Posterior vena cava (tissue), 2 donors: Measurements from ENCODE around the gene PHF1. TPM values are rescaled to one million over a fixed set of nuclear protein-coding genes. Genes with fewer than 3 reads are reported as not detected.
"Not testable (repeated sequence)": the region's sequence is repeated elsewhere in the genome, so short reads cannot be mapped to it uniquely, and the experiment has no call there.

ENCODE experiments used
- DNase-seq: peaks from one replicate; pipeline ENCODE4 v3.0.0-alpha.2; 2020; ENCODE audit warnings: low spot score
- intact Hi-C, 2 donors: fragments of 100-400 bp; cut with DNase I; formaldehyde crosslinking; loops; one replicate each; pipeline versions ENCODE4 v1.14.1 to v1.14.2; 2022 to 2023
- total RNA-seq, 2 donors: library from RNA; stranded (reverse); fragmentation: NEBNext Ultra II Directional; extraction: Animal tissue kit (Norgen Biotek cat#: 25700); gene quantifications; one replicate each; pipeline ENCODE4 v1.2.1, GENCODE V29; 2021
- donor health status: DM: yes; HTN: yes; CAD: no.
- donor health status: DM: yes; HTN: yes; CAD: no.

The PHF1 gene
- total RNA-seq, 2 donors from 2014 or later = 46.3 to 67.6 TPM

GRCh38 chr6:33390173-33390572 is 20.6 kb upstream of the PHF1 start:
- intact Hi-C loops = no loop called here
- DNase-seq = no peak

DNA sequence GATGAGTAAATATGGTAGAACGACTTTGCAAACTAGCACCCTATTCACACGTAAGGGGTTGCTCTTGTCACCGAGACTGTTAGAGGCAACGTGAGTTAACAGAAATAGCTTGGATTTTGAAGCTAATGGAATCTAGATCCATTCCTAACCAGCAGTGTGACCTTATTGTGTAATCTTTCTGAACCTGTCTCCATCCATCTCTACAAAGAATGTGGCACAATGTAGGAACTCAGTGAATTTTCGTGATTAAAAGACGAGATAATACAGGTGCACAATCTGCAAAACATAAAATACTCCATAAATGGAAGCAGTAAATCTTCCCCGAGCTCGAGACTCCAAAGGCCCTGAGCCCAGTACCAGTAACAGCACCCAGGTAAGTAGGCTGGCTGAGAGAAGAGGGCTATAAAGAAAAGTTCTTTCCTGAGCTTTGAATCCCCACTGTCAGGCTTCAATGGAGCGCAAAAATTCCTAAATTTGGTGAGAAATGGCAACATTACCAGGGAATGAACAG is 20.0 kb upstream of the PHF1 start:
- no peak for DNase-seq
- intact Hi-C loops = no loop called here

- intact Hi-C loops = no loop called here
- peak; percentile 100 for DNase-seq
These were observed 19.4 kb upstream of the PHF1 start, which contains the start of gene KIFC1 for GRCh38 chr6:33391278-33391921. KIFC1 (plus strand) TSS chr6:33391823; CDS start chr6:33391986, 163 bp downstream.

DNA sequence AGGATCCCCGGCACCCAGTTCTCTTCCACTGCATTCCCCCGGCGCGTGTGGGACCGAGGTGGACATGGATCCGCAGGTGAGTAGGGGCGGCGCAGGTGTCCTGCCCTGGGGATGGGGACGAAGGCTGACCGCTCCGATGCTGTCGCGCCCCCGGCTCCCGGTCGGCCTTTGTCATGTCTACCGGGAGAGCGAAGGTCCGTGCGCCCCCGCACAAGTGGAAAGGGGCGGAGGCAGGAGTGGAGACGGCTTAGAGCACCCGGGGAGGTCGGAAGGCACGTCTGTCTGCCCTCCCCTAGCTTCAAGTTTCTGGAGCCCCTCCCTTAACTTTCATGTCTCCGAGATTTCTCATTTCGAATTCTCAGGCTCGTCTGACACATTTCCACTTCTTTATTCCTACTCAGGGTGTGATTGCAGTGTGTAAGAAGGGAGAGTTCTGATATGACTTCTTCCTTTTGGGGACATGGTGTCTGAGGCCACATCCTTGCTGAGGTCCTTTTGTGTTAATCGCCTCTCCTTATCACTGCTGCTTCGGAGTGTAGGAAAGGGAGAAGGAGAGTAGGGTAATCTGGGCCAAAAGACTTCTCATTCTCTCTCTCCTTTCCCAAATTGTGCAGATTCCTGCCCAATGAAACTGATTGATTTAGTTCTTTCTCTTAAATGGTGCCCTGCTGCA is 18.8 kb upstream of the PHF1 start:
- intact Hi-C loops = no loop called here
- DNase-seq = no peak

- intact Hi-C loops = no loop called here
- DNase-seq = no peak
These were observed 18.2 kb upstream of the PHF1 start for GRCh38 chr6:33392595-33392948.

- intact Hi-C loops = no loop called here
- no peak for DNase-seq
These were observed 17.8 kb upstream of the PHF1 start for GRCh38 chr6:33392979-33393378.

- intact Hi-C loops = no loop called here
- no peak for DNase-seq
These were observed 13.3 kb upstream of the PHF1 start for GRCh38 chr6:33397541-33397940.

GRCh38 chr6:33398601-33399000 is 12.2 kb upstream of the PHF1 start:
- DNase-seq, intact Hi-C loops: not testable (repeated sequence)

GRCh38 chr6:33399881-33400280 is 10.9 kb upstream of the PHF1 start:
- DNase-seq, intact Hi-C loops: not testable (repeated sequence)

- intact Hi-C loops = no loop called here
- DNase-seq = no peak
These were observed 5.9 kb upstream of the PHF1 start for GRCh38 chr6:33404884-33405283.

- intact Hi-C loops = no loop called here
- no peak for DNase-seq
These were observed 5.4 kb upstream of the PHF1 start for GRCh38 chr6:33405386-33405940.

GRCh38 chr6:33406126-33406525 is 4.7 kb upstream of the PHF1 start:
- intact Hi-C loops = no loop called here
- no peak for DNase-seq

DNA sequence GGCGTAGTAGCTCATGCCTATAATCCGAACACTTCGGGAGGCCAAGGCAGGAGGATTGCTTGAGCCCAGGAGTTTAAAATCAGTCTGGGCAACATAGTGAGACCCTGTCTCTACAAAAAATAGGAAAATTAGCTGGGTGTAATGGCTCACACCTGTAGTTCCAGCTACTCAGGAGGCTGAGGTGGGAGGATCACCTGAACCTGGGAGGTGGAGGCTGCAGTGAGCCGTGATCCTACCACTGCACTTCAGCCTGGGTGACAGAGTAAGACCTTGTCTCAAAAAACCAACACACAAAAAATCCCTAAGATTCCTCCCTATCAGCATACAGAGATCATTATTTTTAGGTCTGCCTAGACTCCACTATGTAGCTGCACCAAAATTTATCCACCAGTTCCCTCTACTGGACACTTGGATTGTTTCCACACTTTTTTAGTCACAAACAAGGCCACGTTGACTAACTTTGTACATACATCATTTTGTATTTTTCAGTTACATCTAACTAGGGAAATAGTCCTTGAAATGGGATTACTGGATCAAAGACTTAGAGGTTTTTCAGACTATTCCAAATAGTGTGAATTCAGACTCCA is 3.6 kb upstream of the PHF1 start:
- DNase-seq = no peak
- intact Hi-C loops = no loop called here

GRCh38 chr6:33410050-33410710 is 634 bp upstream of the PHF1 start:
- DNase-seq = peak; percentile 99
- intact Hi-C loops = no loop called here

DNA sequence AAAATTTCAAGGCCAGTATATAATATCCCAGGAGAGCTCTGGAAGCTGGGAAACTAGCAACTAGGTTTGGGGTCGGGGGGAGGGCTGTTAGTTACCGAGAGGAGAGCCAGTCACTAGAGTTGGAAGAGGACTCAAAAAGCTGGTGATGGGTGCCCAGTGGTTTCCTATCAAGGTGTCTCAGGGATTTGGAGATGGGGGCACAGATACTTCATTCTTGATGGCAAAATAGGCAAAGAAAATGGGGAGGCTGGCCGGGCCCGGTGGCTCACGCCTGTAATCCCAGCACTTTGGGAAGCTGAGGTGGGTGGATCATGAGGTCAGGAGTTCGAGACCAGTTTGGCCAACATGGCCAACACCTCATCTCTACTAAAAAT is 805 bp downstream of the PHF1 start:
- DNase-seq = no peak
- intact Hi-C loops = no loop called here

GRCh38 chr6:33412140-33413009 is 1.6 kb downstream of the PHF1 start:
- intact Hi-C loops = no loop called here
- no peak for DNase-seq

DNA sequence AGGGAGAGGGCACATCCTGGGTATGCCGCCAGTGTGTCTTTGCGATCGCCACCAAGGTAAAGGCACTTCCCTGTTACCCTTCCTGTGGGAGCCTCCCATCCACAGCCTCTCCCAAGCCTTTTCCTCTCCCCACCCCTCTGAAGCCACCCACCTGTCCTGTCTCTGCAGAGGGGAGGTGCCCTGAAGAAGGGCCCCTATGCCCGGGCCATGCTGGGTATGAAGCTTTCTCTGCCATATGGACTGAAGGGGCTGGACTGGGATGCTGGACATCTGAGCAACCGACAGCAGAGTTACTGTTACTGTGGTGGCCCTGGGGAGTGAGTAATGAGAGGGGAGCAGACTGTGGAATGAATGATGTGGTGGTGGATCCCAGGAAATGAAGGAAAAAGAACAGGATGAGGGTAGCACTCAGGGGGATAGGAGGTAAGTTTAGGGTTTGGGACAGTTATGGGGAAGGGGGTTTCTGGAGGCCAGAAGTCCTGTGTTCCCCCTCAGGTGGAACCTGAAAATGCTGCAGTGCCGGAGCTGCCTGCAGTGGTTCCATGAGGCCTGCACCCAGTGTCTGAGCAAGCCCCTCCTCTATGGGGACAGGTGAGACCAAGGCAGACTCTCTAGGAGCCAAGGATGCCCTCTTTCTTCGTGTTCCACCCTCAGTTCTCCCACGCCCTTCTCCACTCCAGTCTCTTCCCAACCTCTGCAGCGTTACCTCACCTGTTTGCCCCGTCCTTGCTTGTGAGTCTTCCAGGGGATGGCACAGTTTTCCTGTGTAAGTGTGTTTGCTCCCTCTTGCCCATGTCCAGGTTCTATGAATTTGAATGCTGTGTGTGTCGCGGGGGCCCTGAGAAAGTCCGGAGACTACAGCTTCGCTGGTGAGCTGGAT is 2.7 kb downstream of the PHF1 start:
- intact Hi-C loops = no loop called here
- DNase-seq = no peak
